ENCODE measurements around the gene MAPKAPK2. TPM values are rescaled to one million over a fixed set of nuclear protein-coding genes. Genes with fewer than 3 reads are reported as not detected.

MAPKAPK2 gene
- total RNA-seq, 1 experiment from 2014 or later, result 96.8 TPM

GRCh38 chr1:206699000-206699586 is 14.4 kb downstream of the MAPKAPK2 start:
- TF ChIP-seq CTCF (IDR thresholded peaks at IDR 0.05; ENCODE audit: insufficient read depth in 1 of 2, low read depth in 1 of 2, low read length in 1 of 2, severe bottlenecking in 1 of 2, unreplicated experiment in 1 of 2), result no peak
- ChIA-PET CTCF (no interaction called here), POLR2A (no interaction called here)
- H3K4me3 ChIP-seq (ENCODE audit: low read depth, low read length), result no peak overlapping the region
- peaks cover 12% of the 10 kb centered on the region for H3K4me1 ChIP-seq
- no peaks in the 10 kb centered on the region for H3K9me3 Mint-ChIP-seq (ENCODE audit: unreplicated experiment)
- no peaks in the 10 kb centered on the region; the same call in 1 of the 2 replicates for H3K36me3 ChIP-seq (ENCODE audit: control insufficient read depth, insufficient read depth, low read length)
- H3K36me3 Mint-ChIP-seq (ENCODE audit: insufficient read depth, unreplicated experiment), result peaks cover 34% of the 10 kb centered on the region
- H3K27ac Mint-ChIP-seq (ENCODE audit: unreplicated experiment), result no peak overlapping the region
- H3K4me3 Mint-ChIP-seq (ENCODE audit: unreplicated experiment), result no peak overlapping the region
- intact Hi-C loops (cut with micrococcal nuclease; ENCODE audit: unreplicated experiment), result no loop called here
- peaks cover 21% of the 10 kb centered on the region for H3K4me1 Mint-ChIP-seq (ENCODE audit: low read depth, unreplicated experiment)
- H3K27me3 Mint-ChIP-seq (ENCODE audit: insufficient read depth, unreplicated experiment), result no peaks in the 10 kb centered on the region
- no peaks in the 10 kb centered on the region for H3K27me3 ChIP-seq (replicated peaks; ENCODE audit: control insufficient read depth, insufficient read depth, low read length)
- H3K9me3 ChIP-seq, result no peaks in the 10 kb centered on the region
- no TSS peak for BruUV-seq (replicated peaks)
- DNase-seq, result no peak

GRCh38 chr1:206699626-206700025 is 14.9 kb downstream of the MAPKAPK2 start:
- ChIA-PET POLR2A (no interaction called here), CTCF (no interaction called here)
- Histone ChIP-seq H3K4me1 (peaks cover 7% of the 10 kb centered on the region), H3K9me3 (no peaks in the 10 kb centered on the region), H3K4me3 (ENCODE audit: low read depth, low read length) (no peak overlapping the region), H3K36me3 (ENCODE audit: control insufficient read depth, insufficient read depth, low read length) (no peaks in the 10 kb centered on the region; the same call in 1 of the 2 replicates), H3K27me3 (replicated peaks; ENCODE audit: control insufficient read depth, insufficient read depth, low read length) (no peaks in the 10 kb centered on the region)
- intact Hi-C loops (cut with micrococcal nuclease; ENCODE audit: unreplicated experiment), result no loop called here
- BruUV-seq (replicated peaks), result no TSS peak
- Mint-ChIP-seq H3K4me3 (ENCODE audit: unreplicated experiment) (no peak overlapping the region), H3K27ac (ENCODE audit: unreplicated experiment) (no peak overlapping the region), H3K36me3 (ENCODE audit: insufficient read depth, unreplicated experiment) (peaks cover 37% of the 10 kb centered on the region), H3K4me1 (ENCODE audit: low read depth, unreplicated experiment) (peaks cover 16% of the 10 kb centered on the region), H3K9me3 (ENCODE audit: unreplicated experiment) (no peaks in the 10 kb centered on the region), H3K27me3 (ENCODE audit: insufficient read depth, unreplicated experiment) (no peaks in the 10 kb centered on the region)
- no peak for TF ChIP-seq CTCF (IDR thresholded peaks at IDR 0.05; ENCODE audit: insufficient read depth in 1 of 2, low read depth in 1 of 2, low read length in 1 of 2, severe bottlenecking in 1 of 2, unreplicated experiment in 1 of 2)
- DNase-seq, result no peak

- no peak for DNase-seq
- intact Hi-C loops (cut with micrococcal nuclease; ENCODE audit: unreplicated experiment), result no loop called here
- ChIA-PET CTCF (no interaction called here), POLR2A (no interaction called here)
- no TSS peak for BruUV-seq (replicated peaks)
- H3K27me3 Mint-ChIP-seq (ENCODE audit: insufficient read depth, unreplicated experiment), result no peaks in the 10 kb centered on the region
- peaks cover 45% of the 10 kb centered on the region for H3K36me3 Mint-ChIP-seq (ENCODE audit: insufficient read depth, unreplicated experiment)
- Histone ChIP-seq H3K4me1 (no peaks in the 10 kb centered on the region), H3K9me3 (no peaks in the 10 kb centered on the region), H3K36me3 (ENCODE audit: control insufficient read depth, insufficient read depth, low read length) (no peaks in the 10 kb centered on the region; the same call in 1 of the 2 replicates), H3K27me3 (replicated peaks; ENCODE audit: control insufficient read depth, insufficient read depth, low read length) (no peaks in the 10 kb centered on the region), H3K4me3 (ENCODE audit: low read depth, low read length) (no peak overlapping the region)
- no peak for TF ChIP-seq CTCF (IDR thresholded peaks at IDR 0.05; ENCODE audit: insufficient read depth in 1 of 2, low read depth in 1 of 2, low read length in 1 of 2, severe bottlenecking in 1 of 2, unreplicated experiment in 1 of 2)
- H3K4me3 Mint-ChIP-seq (ENCODE audit: unreplicated experiment), result no peak overlapping the region
- no peak overlapping the region for H3K27ac Mint-ChIP-seq (ENCODE audit: unreplicated experiment)
- H3K4me1 Mint-ChIP-seq (ENCODE audit: low read depth, unreplicated experiment), result peaks cover 6% of the 10 kb centered on the region
- no peaks in the 10 kb centered on the region for H3K9me3 Mint-ChIP-seq (ENCODE audit: unreplicated experiment)
Measured at GRCh38 chr1:206700445-206701036, 15.8 kb downstream of the MAPKAPK2 start.
